Astrocyte of the spinal cord (primary cell): ENCODE measurements around the gene KAZN.
A peak's percentile ranks its signal among the peaks of the same experiment; 100 is the strongest.
"Not testable (repeated sequence)": the region's sequence is repeated elsewhere in the genome, so short reads cannot be mapped to it uniquely, and the experiment has no call there.

Source experiments
- DNase-seq: peaks from one replicate; pipeline ENCODE4 v3.0.0; 2011; ENCODE audit warnings: low read depth, low spot score
- H3K4me3 ChIP-seq: 2 replicates; pipeline ENCODE4 v1.5.1; 2011; ENCODE audit warnings: low read depth, mild to moderate bottlenecking, low read length, moderate library complexity
- CTCF ChIP-seq: IDR thresholded peaks from 2 replicates; pipeline ENCODE4 v1.5.1; 2012; ENCODE audit warnings: low read depth, mild to moderate bottlenecking, low read length, inconsistent platforms
- in situ Hi-C: cut with HindIII; loops from 2 replicates; pipeline ENCODE4 v1.10.0; 2017; ENCODE audit warnings: low sequenced_read_pairs

The KAZN gene

GRCh38 chr1:14571810-14572767, 26.4 kb upstream of the KAZN start:
- TF ChIP-seq CTCF = peak; percentile 32
- in situ Hi-C loops = no loop called here
- DNase-seq = no peak
- H3K4me3 ChIP-seq = no peak overlapping the region

- in situ Hi-C loops = no loop called here
- TF ChIP-seq CTCF = no peak
- H3K4me3 ChIP-seq = no peak overlapping the region
- DNase-seq = no peak
Observed at GRCh38 chr1:14572861-14573260, 25.6 kb upstream of the KAZN start.

GRCh38 chr1:14576155-14576554, 22.3 kb upstream of the KAZN start:
- no peak for DNase-seq
- no peak for TF ChIP-seq CTCF
- H3K4me3 ChIP-seq = no peak overlapping the region
- in situ Hi-C loops = no loop called here

GRCh38 chr1:14577261-14577660, 21.2 kb upstream of the KAZN start:
- no peak for TF ChIP-seq CTCF
- DNase-seq = no peak
- in situ Hi-C loops = no loop called here
- no peak overlapping the region for H3K4me3 ChIP-seq

GRCh38 chr1:14578156-14578555, 20.3 kb upstream of the KAZN start:
- no peak overlapping the region for H3K4me3 ChIP-seq
- no peak for TF ChIP-seq CTCF
- DNase-seq = no peak
- in situ Hi-C loops = no loop called here

GRCh38 chr1:14580295-14580694, 18.2 kb upstream of the KAZN start:
- H3K4me3 ChIP-seq, DNase-seq, in situ Hi-C loops: not testable (repeated sequence)

GRCh38 chr1:14580986-14581385, 17.5 kb upstream of the KAZN start:
- H3K4me3 ChIP-seq = no peak overlapping the region
- TF ChIP-seq CTCF = no peak
- in situ Hi-C loops = no loop called here
- no peak for DNase-seq
